Measurements from ENCODE around the gene DUSP16.

Gene DUSP16

GRCh38 chr12:12446786-12447185 is 115.9 kb downstream of the DUSP16 start:
- in situ Hi-C loops (cut with MboI; ENCODE audit: low sequenced_read_pairs) = no loop called here

- in situ Hi-C loops (cut with MboI; ENCODE audit: low sequenced_read_pairs) = no loop called here
Observed at GRCh38 chr12:12445882-12446181, 116.8 kb downstream of the DUSP16 start.

DNA sequence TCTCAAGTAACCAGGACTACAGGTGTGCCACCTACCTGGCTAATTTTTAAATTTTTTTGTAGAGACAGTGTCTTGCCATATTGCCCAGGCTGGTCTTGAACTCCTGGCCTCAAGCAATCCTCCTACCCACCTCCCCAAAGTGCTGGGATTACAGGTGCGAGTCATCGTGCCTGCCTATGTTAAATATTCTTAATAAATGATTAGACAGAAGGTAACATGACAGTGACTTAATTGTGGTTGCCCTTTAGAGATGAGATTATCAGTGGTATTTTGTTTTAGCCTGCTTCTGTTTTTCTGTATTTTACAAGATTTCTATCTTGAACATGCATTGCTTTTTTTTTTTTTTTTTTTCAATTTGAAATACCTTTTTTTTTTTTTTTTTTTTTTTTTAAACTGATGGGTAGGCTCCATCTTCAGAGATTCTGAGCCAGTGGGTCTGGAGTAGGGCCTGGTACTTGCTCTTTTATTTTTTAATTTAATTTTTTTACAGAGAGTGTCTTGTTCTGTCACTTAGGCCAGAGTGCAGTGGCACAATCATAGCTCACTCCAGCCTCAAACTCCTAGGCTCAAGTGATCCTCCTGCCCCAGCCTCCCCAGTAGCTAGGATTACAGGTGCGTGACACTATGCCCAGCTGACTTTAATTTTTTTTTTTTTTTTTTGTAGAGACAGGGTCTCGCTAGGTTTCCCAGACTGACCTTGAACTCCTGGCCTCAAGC is 117.3 kb downstream of the DUSP16 start:
- in situ Hi-C loops (cut with MboI; ENCODE audit: low sequenced_read_pairs) = no loop called here

- in situ Hi-C loops (cut with MboI; ENCODE audit: low sequenced_read_pairs) = no loop called here
Observed at GRCh38 chr12:12443431-12443878, 119.2 kb downstream of the DUSP16 start.

GRCh38 chr12:12442548-12443071 is 120.1 kb downstream of the DUSP16 start:
- in situ Hi-C loops (cut with MboI; ENCODE audit: low sequenced_read_pairs) = no loop called here

DNA sequence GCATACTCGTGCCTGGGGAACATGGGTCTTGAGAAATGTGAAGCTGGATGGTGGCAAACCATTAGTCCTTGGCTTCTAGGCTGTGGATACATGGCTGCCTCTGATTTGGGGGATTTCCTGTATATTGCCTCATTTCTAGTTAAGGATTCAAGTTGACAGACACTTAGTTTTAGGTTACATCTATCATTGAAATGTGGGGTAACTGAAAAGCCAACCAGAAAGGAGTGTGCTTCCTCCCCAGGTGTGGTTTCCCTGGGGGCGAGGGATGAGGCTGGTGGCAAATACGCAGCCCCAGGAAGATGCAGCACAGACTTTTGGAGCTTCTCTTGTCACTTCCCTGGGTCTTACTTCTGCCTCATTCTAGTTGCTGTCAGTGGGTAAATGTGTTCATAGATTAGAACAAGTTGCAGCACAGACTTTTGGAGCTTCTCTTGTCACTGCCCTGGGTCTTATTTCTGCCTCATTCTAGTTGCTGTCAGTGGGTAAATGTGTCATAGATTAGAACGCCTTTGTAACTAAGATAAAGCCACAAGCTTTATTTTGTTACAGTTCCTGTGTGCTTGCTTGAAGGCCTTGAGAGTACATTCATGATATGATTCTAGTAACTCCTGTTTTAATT is 120.7 kb downstream of the DUSP16 start:
- in situ Hi-C loops (cut with MboI; ENCODE audit: low sequenced_read_pairs) = no loop called here

DNA sequence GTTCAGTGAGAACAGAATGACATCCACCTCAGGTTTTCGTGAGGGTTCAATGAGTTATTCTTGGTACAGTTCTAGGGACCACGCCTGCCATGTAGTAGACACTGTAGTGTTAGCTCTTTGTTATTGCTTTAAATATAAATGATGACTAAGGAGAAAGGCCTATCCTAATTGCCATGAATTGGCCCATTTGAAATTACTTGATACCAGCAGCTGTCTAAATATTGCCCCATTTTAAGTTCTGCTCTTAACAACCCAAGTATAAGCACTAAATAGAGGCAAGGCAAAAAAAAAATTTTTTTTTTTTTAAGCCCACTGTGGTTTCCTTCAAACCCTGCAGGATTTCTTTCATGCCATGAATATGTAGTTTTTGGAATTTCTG is 121.2 kb downstream of the DUSP16 start:
- in situ Hi-C loops (cut with MboI; ENCODE audit: low sequenced_read_pairs) = no loop called here

- in situ Hi-C loops (cut with MboI; ENCODE audit: low sequenced_read_pairs) = no loop called here
Observed at GRCh38 chr12:12440784-12441428, 121.8 kb downstream of the DUSP16 start.

GRCh38 chr12:12439636-12440035 is 123.0 kb downstream of the DUSP16 start:
- in situ Hi-C loops (cut with MboI; ENCODE audit: low sequenced_read_pairs) = no loop called here

DNA sequence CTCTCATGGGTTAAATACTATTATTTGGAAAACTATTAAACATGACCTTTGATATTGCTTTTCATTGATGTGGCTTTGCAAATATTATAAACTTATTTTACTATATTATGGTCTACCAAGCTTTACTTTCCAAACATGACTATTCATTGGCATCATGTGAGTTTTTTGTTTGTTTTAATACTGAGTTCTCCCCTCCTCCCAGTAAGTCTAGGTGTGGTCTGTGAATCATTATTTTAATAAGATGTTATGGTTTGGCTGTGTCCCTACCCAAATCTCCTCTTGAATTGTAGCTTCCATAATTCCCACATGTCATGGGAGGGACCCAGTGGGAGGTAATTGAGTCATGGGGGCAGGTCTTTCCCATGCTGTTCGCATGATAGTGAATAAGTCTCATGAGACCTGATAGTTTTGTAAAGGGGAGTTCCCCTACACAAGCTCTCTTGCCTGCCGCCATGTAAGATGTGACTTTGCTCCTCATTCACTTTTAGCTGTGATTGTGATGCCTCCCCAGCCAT is 125.8 kb downstream of the DUSP16 start:
- in situ Hi-C loops (cut with MboI; ENCODE audit: low sequenced_read_pairs) = no loop called here

DNA sequence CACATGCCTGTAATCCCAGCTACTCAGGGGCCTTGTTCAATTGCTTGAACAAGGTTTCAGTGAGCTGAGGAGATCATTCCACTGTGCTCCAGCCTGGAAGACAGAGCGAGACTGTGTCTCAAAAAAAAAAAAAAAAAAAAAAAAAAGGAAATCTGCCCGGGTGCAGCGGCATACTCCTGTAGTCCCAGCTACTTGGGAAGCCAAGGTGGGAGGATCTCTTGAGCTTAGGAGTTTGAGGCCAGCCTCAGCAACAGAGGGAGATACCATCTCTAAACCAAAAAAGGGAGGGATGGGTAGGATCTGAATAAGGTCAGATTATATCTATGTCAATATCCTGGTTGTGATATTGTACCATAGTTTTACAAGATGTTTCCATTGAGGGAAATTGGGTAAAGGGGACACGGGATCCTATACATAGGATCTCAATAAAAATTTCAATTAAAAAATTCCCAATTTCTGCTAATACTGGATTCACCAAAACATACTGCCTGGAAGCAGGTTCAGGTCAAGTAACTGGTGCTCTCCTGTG is 129.4 kb downstream of the DUSP16 start:
- in situ Hi-C loops (cut with MboI; ENCODE audit: low sequenced_read_pairs) = no loop called here

GRCh38 chr12:12432364-12432763 is 130.3 kb downstream of the DUSP16 start:
- in situ Hi-C loops (cut with MboI; ENCODE audit: low sequenced_read_pairs) = no loop called here

DNA sequence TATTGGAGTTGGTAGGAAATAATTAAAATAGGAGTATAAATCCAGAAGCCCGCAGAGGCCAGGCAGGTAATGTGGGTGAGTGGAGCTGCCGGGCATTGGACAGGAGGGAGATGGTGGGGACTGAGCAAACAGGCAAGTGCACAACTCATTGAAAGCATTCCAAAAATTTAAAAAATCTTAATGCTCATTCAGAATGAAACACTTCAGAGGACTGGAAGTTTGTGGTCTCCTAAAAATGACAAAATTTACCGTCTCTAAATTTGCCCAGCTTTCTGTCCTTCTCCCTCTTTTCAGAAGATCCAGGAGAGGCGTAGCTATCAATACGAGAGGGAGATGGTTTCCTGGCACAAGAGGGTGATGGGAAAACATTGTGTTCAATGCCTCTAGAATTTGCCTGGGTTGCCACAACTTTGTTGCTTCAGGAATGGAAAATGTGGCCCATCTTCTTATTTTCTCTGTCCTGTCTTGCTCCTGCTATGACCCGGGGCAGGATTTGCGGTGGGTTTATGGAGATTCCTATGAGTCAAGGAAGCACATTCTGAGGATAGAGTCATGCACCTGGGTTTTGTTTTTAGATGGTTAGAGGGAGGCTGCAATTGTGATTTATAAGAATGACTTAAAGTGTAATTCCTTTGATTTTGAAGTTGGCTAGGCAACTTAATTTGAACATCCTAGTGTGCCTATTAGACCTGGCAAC is 133.6 kb downstream of the DUSP16 start:
- in situ Hi-C loops (cut with MboI; ENCODE audit: low sequenced_read_pairs) = no loop called here

- in situ Hi-C loops (cut with MboI; ENCODE audit: low sequenced_read_pairs) = no loop called here
Observed at GRCh38 chr12:12428047-12428446, 134.6 kb downstream of the DUSP16 start.

DNA sequence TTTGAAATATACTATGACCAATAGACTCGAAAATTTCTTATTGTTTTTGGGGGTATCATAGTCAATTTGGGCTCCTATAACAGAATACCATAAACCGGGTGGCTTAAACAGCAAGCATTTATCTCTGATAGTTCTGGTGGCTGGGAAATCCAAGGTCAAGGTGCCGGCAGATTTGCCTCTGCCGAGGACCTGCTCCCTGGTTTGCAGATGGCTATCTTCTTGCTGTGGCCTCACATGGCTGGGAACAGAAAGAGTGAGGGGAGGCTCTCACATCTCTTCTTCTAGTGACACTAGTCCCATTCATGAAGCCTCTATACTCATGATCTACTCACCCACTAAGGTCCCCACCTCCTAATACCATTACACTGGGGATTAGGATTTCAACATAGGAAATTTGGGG is 135.1 kb downstream of the DUSP16 start:
- in situ Hi-C loops (cut with MboI; ENCODE audit: low sequenced_read_pairs) = no loop called here

DNA sequence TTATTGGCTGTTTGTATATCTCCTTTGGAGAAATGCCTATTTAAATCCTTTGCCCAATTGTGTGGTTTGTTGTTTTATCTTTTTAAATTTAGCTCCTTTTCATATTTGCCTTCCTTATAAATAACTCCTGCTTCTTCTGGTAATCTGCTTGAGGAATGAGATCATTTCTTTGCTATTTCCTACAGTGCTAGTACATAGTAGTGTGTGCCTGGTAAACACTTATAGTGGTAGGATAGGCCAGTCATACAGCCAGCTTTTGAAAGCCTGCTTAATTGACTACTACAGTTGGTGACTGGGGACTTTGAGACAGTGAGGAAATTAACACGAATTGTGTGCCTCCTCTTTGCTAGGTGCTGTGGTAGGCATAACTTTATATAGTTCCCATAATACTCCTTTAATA is 137.0 kb downstream of the DUSP16 start:
- in situ Hi-C loops (cut with MboI; ENCODE audit: low sequenced_read_pairs) = no loop called here

DNA sequence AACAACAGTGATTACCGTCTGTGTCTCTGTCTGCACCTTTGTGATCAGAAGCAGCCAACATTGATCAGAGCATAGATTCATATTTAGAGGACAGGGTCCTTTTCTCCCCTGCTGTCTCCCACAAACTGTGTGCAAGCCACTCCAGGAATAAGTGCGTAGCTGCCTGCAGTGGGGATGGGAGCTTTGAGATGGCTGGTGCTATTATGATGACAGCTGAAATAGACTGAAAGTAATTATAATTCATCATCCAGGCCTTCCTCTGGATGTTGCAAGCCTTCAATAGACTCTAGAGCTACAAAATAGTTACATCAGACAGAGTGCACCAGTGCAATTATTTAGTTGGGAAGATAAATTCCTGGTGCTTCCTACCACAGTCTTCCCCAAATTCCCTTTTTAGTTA is 137.7 kb downstream of the DUSP16 start:
- in situ Hi-C loops (cut with MboI; ENCODE audit: low sequenced_read_pairs) = no loop called here
